Adrenal gland (tissue), 5 donors: ENCODE data around the gene SH2D2A.

ENCODE experiments used
- POLR2A ChIP-seq, 2 donors: fragments of 450-650 bp; IDR thresholded peaks; one replicate each; pipeline ENCODE4 v1.6.1; 2017; ENCODE audit warnings: antibody characterized with exemption in 2 of 2, mild to moderate bottlenecking in 2 of 2, moderate library complexity in 1 of 2
- TF ChIP-seq, protein P1 (sequence below), 6 experiments: fragments of 450-650 bp in 4 of 6; fragments of 200-600 bp in 2 of 6; sonication (generic) in 1 of 6; IDR thresholded peaks; 1 replicate in 5 of 6; 2 replicates in 1 of 6; pipeline versions ENCODE4 v1.5.1 to v1.8.0; 2016 to 2021; ENCODE audit warnings: antibody characterized with exemption in 6 of 6, mild to moderate bottlenecking in 2 of 6, moderate library complexity in 1 of 6
- donor health status: DM: no; HTN: no; CAD: no.

- TF ChIP-seq, protein P1, sequence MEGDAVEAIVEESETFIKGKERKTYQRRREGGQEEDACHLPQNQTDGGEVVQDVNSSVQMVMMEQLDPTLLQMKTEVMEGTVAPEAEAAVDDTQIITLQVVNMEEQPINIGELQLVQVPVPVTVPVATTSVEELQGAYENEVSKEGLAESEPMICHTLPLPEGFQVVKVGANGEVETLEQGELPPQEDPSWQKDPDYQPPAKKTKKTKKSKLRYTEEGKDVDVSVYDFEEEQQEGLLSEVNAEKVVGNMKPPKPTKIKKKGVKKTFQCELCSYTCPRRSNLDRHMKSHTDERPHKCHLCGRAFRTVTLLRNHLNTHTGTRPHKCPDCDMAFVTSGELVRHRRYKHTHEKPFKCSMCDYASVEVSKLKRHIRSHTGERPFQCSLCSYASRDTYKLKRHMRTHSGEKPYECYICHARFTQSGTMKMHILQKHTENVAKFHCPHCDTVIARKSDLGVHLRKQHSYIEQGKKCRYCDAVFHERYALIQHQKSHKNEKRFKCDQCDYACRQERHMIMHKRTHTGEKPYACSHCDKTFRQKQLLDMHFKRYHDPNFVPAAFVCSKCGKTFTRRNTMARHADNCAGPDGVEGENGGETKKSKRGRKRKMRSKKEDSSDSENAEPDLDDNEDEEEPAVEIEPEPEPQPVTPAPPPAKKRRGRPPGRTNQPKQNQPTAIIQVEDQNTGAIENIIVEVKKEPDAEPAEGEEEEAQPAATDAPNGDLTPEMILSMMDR (IDR thresholded peaks at IDR 0.05), result no peak
- TF ChIP-seq POLR2A (IDR thresholded peaks at IDR 0.05), result no peak
Measured at GRCh38 chr1:156841295-156841855, 24.7 kb upstream of the SH2D2A start.
